IPS DF 4.7 (cell line): Measurements from ENCODE around the gene RBM33.

Source experiments
- DNase-seq: peaks from one replicate; pipeline ENCODE4 v3.0.0-alpha.2; 2013; ENCODE audit warnings: low spot score; ENCODE audit errors: extremely low read depth

RBM33 gene

GRCh38 chr7:155818820-155819168 lies 174.3 kb downstream of the RBM33 start:
- DNase-seq = no peak

- no peak for DNase-seq
Measured at GRCh38 chr7:155819186-155819585, 174.7 kb downstream of the RBM33 start.

- DNase-seq = no peak
Measured at GRCh38 chr7:155820246-155820645, 175.8 kb downstream of the RBM33 start.

- no peak for DNase-seq
Measured at GRCh38 chr7:155820788-155821187, 176.3 kb downstream of the RBM33 start.

GRCh38 chr7:155821851-155822250 lies 177.4 kb downstream of the RBM33 start:
- no peak for DNase-seq

GRCh38 chr7:155824227-155824886 lies 179.9 kb downstream of the RBM33 start:
- DNase-seq = no peak

GRCh38 chr7:155825336-155825735 lies 180.9 kb downstream of the RBM33 start:
- no peak for DNase-seq

- no peak for DNase-seq
Measured at GRCh38 chr7:155829796-155830470, 185.5 kb downstream of the RBM33 start.
